Breast epithelium (tissue), 3 donors: Measurements from ENCODE around the gene LCE3A.

ENCODE experiments used
- CTCF ChIP-seq, 3 donors: fragments of 450-650 bp; IDR thresholded peaks; one replicate each; pipeline ENCODE4 v1.5.1; 2016 to 2017; ENCODE audit warnings: antibody characterized with exemption in 3 of 3, mild to moderate bottlenecking in 3 of 3, moderate library complexity in 3 of 3
- POLR2AphosphoS5 ChIP-seq, 3 donors: sonication (generic); formaldehyde crosslinking; IDR thresholded peaks; one replicate each; pipeline ENCODE4 v1.6.1; 2017; ENCODE audit warnings: antibody characterized with exemption in 3 of 3

- TF ChIP-seq CTCF (IDR thresholded peaks at IDR 0.05) (no peak), POLR2AphosphoS5 (IDR thresholded peaks at IDR 0.05) (no peak)
Observed at GRCh38 chr1:152663098-152663497, 40.2 kb upstream of the LCE3A start, which contains the start of gene LCE2D.
